ENCODE results near the gene INPP5A. TPM values are rescaled to one million over a fixed set of nuclear protein-coding genes. Genes with fewer than 3 reads are reported as not detected.

Gene INPP5A
- total RNA-seq, 1 donor from 2014 or later = 36.4 TPM

DNA sequence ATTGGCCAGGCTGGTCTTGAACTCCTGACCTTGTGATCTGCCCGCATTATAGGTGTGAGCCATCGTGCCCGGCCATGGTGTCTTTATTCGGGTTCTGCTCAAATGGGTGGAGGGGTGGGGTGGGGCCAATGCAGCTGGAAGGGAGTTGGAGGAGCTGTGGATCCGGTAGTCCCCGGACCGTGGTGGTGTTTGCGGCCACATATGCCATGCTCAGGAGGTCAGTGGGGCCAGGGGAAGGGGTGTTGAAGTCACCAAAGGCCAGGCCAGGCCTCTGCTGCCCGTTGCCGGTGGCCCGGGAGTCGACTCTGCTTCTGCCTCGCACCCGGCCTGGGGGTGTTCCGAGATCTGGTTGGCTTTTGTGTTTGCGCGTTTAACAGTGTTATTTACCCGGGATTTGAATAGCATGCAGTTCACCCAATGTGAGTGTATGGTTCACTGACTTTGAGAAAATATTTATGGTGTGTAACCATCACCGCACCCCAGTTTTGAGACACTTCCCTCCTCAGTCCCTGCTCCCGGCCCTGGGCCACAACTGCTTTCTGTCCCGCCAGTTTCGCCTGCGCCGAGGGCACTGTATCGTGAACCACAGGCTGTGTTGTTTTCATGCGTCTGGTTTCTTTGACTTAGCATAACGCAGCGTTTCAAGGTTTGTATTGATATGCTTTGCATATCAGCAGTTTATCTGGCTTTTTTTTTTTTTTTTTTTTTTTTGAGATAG, 10.7 kb downstream of the INPP5A start:
- no peak overlapping the region for H3K4me3 Mint-ChIP-seq (ENCODE audit: unreplicated experiment)
- peaks cover 9% of the 10 kb centered on the region for H3K4me1 Mint-ChIP-seq (ENCODE audit: unreplicated experiment)
- no peak for DNase-seq (ENCODE audit: extremely low spot score, unreplicated experiment)
- H3K9me3 Mint-ChIP-seq (ENCODE audit: unreplicated experiment) = no peaks in the 10 kb centered on the region
- peaks cover 1% of the 10 kb centered on the region for H3K36me3 Mint-ChIP-seq (ENCODE audit: unreplicated experiment)
- TF ChIP-seq, protein P1, sequence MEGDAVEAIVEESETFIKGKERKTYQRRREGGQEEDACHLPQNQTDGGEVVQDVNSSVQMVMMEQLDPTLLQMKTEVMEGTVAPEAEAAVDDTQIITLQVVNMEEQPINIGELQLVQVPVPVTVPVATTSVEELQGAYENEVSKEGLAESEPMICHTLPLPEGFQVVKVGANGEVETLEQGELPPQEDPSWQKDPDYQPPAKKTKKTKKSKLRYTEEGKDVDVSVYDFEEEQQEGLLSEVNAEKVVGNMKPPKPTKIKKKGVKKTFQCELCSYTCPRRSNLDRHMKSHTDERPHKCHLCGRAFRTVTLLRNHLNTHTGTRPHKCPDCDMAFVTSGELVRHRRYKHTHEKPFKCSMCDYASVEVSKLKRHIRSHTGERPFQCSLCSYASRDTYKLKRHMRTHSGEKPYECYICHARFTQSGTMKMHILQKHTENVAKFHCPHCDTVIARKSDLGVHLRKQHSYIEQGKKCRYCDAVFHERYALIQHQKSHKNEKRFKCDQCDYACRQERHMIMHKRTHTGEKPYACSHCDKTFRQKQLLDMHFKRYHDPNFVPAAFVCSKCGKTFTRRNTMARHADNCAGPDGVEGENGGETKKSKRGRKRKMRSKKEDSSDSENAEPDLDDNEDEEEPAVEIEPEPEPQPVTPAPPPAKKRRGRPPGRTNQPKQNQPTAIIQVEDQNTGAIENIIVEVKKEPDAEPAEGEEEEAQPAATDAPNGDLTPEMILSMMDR (IDR thresholded peaks at IDR 0.05) = no peak
- H3K27ac Mint-ChIP-seq (ENCODE audit: unreplicated experiment) = no peak overlapping the region
- no peaks in the 10 kb centered on the region for H3K27me3 Mint-ChIP-seq (ENCODE audit: unreplicated experiment)

DNA sequence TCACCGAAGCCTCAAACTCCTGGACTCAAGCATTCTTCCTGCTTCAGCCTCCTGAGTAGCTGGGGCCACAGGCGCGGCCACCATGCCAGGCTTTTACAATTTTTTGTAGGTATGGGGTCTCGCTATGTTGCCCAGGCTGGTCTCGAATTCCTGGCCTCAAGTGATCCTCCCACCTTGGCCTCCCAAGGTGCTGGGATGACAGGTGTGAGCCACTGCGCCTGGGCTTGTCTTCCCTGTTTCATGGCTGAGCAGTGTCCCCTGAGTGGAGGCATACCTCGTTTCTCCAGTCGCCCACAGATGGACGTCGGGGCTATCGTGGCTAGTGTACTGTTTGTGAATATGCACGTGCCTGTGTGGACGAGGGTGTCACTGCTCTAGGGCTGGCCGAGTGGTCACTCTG, 11.3 kb downstream of the INPP5A start:
- H3K9me3 Mint-ChIP-seq (ENCODE audit: unreplicated experiment) = no peaks in the 10 kb centered on the region
- H3K4me3 Mint-ChIP-seq (ENCODE audit: unreplicated experiment) = no peak overlapping the region
- DNase-seq (ENCODE audit: extremely low spot score, unreplicated experiment) = no peak
- H3K27me3 Mint-ChIP-seq (ENCODE audit: unreplicated experiment) = no peaks in the 10 kb centered on the region
- peaks cover 8% of the 10 kb centered on the region for H3K4me1 Mint-ChIP-seq (ENCODE audit: unreplicated experiment)
- H3K36me3 Mint-ChIP-seq (ENCODE audit: unreplicated experiment) = no peaks in the 10 kb centered on the region
- TF ChIP-seq, protein P1 (IDR thresholded peaks at IDR 0.05) = no peak
- H3K27ac Mint-ChIP-seq (ENCODE audit: unreplicated experiment) = no peak overlapping the region

DNA sequence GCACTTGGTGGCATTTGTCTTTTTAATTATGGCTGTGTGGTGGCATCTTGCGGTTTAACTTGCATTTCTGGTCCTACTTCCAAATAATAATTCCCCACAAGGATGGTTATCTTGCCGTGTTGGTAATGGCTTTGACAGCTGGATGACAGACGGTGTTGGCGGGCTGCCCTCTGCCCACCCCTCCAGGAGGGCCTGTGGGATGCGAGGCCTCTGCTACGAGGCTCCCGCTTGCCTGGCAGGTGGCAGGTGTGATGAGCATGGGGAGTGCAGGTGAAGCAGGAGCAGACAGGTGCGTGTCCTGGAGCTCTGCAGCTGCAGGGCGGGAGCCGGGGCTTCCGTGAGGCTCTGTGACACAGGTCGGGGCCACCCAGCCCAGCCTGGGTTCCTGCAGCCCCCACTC, 11.8 kb downstream of the INPP5A start:
- H3K4me3 Mint-ChIP-seq (ENCODE audit: unreplicated experiment) = no peak overlapping the region
- no peak overlapping the region for H3K27ac Mint-ChIP-seq (ENCODE audit: unreplicated experiment)
- H3K9me3 Mint-ChIP-seq (ENCODE audit: unreplicated experiment) = no peaks in the 10 kb centered on the region
- DNase-seq (ENCODE audit: extremely low spot score, unreplicated experiment) = no peak
- H3K4me1 Mint-ChIP-seq (ENCODE audit: unreplicated experiment) = peaks cover 7% of the 10 kb centered on the region
- H3K27me3 Mint-ChIP-seq (ENCODE audit: unreplicated experiment) = no peaks in the 10 kb centered on the region
- TF ChIP-seq, protein P1 (IDR thresholded peaks at IDR 0.05) = no peak
- H3K36me3 Mint-ChIP-seq (ENCODE audit: unreplicated experiment) = no peaks in the 10 kb centered on the region

DNA sequence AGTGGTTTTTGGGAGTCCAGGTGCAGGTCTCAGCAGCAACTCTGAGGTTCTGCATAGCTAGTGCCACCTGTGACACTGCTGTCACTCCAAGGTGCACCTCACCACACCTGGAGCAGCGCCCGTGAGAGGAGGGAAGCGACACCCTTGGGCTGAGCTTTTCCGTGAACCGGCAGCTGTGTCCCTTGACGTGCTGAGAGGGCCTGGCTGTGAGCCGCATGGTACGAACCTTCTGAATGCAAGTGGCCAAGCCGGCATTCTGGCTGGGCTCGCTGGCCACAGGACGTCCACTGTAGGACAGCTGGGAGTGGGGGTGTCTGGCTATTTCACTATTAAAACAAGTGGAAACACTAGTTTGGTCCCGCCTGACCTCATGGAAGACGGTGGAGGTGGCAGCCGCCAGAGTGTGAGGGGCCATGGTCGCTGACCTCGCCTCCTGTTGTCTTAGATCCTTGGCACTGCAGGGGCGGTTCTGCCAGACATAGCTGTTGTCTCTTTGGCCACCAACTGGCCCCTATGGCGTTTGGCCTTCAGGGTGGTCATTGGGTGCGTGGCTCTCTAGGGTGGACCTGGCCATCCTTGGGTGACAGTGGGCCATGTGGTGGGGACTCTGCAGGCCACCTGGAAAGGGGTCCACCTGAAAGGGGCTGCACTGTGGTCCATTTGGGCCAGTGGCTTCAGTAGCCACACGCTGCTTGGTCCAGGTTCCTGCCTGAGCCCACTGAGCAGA, 12.9 kb downstream of the INPP5A start:
- Mint-ChIP-seq H3K4me3 (ENCODE audit: unreplicated experiment) (no peak overlapping the region), H3K27me3 (ENCODE audit: unreplicated experiment) (no peaks in the 10 kb centered on the region), H3K36me3 (ENCODE audit: unreplicated experiment) (no peaks in the 10 kb centered on the region), H3K9me3 (ENCODE audit: unreplicated experiment) (no peaks in the 10 kb centered on the region), H3K27ac (ENCODE audit: unreplicated experiment) (no peak overlapping the region), H3K4me1 (ENCODE audit: unreplicated experiment) (no peaks in the 10 kb centered on the region)
- TF ChIP-seq, protein P1 (IDR thresholded peaks at IDR 0.05) = no peak
- DNase-seq (ENCODE audit: extremely low spot score, unreplicated experiment) = no peak

DNA sequence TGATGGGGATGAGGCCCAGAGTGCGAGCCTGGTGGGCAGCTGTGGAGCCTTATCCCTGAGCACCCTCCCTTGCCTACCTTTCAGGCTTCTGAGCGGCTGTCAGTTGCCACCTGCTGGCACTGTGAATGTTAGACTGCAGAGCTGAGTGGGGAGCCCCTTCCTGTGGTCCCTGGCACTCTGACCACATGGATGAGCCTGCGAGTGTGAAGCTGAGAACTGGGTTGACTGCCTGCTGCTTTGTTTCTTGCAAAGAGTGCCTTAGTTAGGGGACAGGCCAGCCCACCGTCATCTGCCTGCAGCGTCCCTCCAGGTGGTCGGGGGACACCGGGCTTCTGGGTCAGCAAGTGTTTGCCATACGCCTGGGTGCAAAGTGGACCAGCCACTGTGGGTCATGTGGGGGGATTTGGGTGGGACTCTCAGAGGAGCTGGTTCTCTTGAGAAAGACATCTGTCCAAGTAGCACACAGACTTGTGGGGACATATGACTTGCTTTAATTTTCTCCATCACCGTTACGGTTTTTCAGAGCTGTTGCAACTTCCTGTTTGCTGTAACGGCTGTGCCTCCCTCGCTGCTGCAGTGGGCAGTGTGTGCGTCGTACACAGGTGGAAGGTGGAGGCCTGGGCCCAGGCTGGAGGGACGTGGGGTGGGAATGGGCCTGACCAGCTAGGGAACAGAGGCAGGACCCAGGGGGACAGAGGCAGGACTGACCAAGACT, 13.7 kb downstream of the INPP5A start:
- DNase-seq (ENCODE audit: extremely low spot score, unreplicated experiment) = no peak
- Mint-ChIP-seq H3K9me3 (ENCODE audit: unreplicated experiment) (no peaks in the 10 kb centered on the region), H3K27me3 (ENCODE audit: unreplicated experiment) (no peaks in the 10 kb centered on the region), H3K4me1 (ENCODE audit: unreplicated experiment) (no peaks in the 10 kb centered on the region), H3K4me3 (ENCODE audit: unreplicated experiment) (no peak overlapping the region), H3K27ac (ENCODE audit: unreplicated experiment) (no peak overlapping the region), H3K36me3 (ENCODE audit: unreplicated experiment) (no peaks in the 10 kb centered on the region)
- TF ChIP-seq, protein P1 (IDR thresholded peaks at IDR 0.05) = no peak

All from osteocyte (in vitro differentiated cells).